K562 (cell line): Measurements from ENCODE around the gene SPAG7. TPM values are rescaled to one million over a fixed set of nuclear protein-coding genes. Genes with fewer than 3 reads are reported as not detected.

Source experiments
- ATF1 ChIP-seq, 2 experiments: fragments of 450-650 bp in 1 of 2; IDR thresholded peaks; 2 replicates each; pipeline ENCODE4 v1.6.1; 2016; ENCODE audit warnings: missing compliant biosample characterization in 1 of 2, missing genetic modification characterization in 1 of 2
- CBFB ChIP-seq: sonication (generic); formaldehyde crosslinking; IDR thresholded peaks from 2 replicates; pipeline ENCODE4 v1.4.0; 2020; ENCODE audit warnings: mild to moderate bottlenecking, missing genetic modification reagents
- CCNT2 ChIP-seq: IDR thresholded peaks from 2 replicates; pipeline ENCODE4 v1.6.1; 2011; ENCODE audit warnings: borderline replicate concordance, low read depth, mild to moderate bottlenecking, moderate library complexity, mixed read lengths, low read length; ENCODE audit not compliant: insufficient read length; ENCODE audit errors: extremely low read depth
- CTBP1 ChIP-seq: fragments of 450-650 bp; IDR thresholded peaks from 2 replicates; pipeline ENCODE4 v1.6.1; 2016; ENCODE audit warnings: borderline replicate concordance
- CXXC5 ChIP-seq: fragments of 250-450 bp; sonication (Bioruptor Pico); IDR thresholded peaks from 2 replicates; pipeline ENCODE4 v1.8.0; 2022; ENCODE audit warnings: inconsistent platforms, mild to moderate bottlenecking, moderate library complexity
- FOXA1 ChIP-seq: fragments of 450-650 bp; IDR thresholded peaks from 2 replicates; pipeline ENCODE4 v1.6.1; 2016; ENCODE audit warnings: mild to moderate bottlenecking, borderline replicate concordance
- FOXJ2 ChIP-seq: fragments of 200-800 bp; sonication (Bioruptor generic); IDR thresholded peaks from 2 replicates; pipeline ENCODE4 v1.6.1; 2016; ENCODE audit warnings: missing genetic modification characterization, missing compliant biosample characterization
- MEIS2 ChIP-seq: fragments of 450-650 bp; IDR thresholded peaks from 2 replicates; pipeline ENCODE4 v1.6.1; 2014; ENCODE audit warnings: mild to moderate bottlenecking; ENCODE audit not compliant: partially characterized antibody
- NRF1 ChIP-seq, 2 experiments: fragments of 450-650 bp; IDR thresholded peaks in 1 of 2; conservative IDR thresholded peaks in 1 of 2; 2 replicates each; pipeline ENCODE4 v1.6.1; 2014; ENCODE audit warnings: mild to moderate bottlenecking in 2 of 2
- POLR2AphosphoS5 ChIP-seq: IDR thresholded peaks from 2 replicates; pipeline ENCODE4 v1.6.1; 2011; ENCODE audit warnings: mild to moderate bottlenecking, low read depth, low read length, moderate library complexity; ENCODE audit not compliant: control insufficient read depth, insufficient read depth
- RB1 ChIP-seq: fragments of 450-650 bp; IDR thresholded peaks from 2 replicates; pipeline ENCODE4 v1.6.1; 2017; ENCODE audit warnings: low read depth, mild to moderate bottlenecking
- RFX1 ChIP-seq: fragments of 450-650 bp; IDR thresholded peaks from 2 replicates; pipeline ENCODE4 v1.6.1; 2016; ENCODE audit warnings: mild to moderate bottlenecking, moderate library complexity
- SIN3A ChIP-seq, 2 experiments: fragments of 150-350 bp in 1 of 2; IDR thresholded peaks; 2 replicates each; pipeline ENCODE4 v1.6.1; 2011 to 2016; ENCODE audit warnings: borderline replicate concordance in 2 of 2, low read depth in 2 of 2, low read length in 2 of 2, mild to moderate bottlenecking in 2 of 2, moderate library complexity in 2 of 2; ENCODE audit not compliant: control insufficient read depth in 1 of 2
- TAF1 ChIP-seq: IDR thresholded peaks from 2 replicates; pipeline ENCODE4 v1.6.1; 2011; ENCODE audit warnings: mild to moderate bottlenecking, low read length, moderate library complexity; ENCODE audit not compliant: insufficient read depth, control insufficient read depth, severe bottlenecking; ENCODE audit errors: extremely low read depth
- polyA plus RNA-seq, 8 experiments: library from polyadenylated mRNA; depleted of rRNA in 4 of 8; stranded (reverse) in 5 of 8; unstranded in 3 of 8; fragments of >200 nt; fragmentation: Nextera tagmentation in 2 of 8; fragmentation: Illumina TruSeq in 1 of 8; extraction: Ambion mirVana in 2 of 8; extraction: Trizol in 1 of 8; gene quantifications; 2 replicates each; pipeline versions ENCODE4 v1.2.1 to v1.2.3, GENCODE V29; 2011 to 2014; ENCODE audit warnings: inconsistent platforms in 1 of 8, missing spikeins in 1 of 8
- total RNA-seq, 7 experiments: library from RNA; depleted of rRNA in 6 of 7; stranded (reverse); fragments of >200 nt in 6 of 7; fragmentation: Illumina TruSeq in 2 of 7; extraction: Trizol in 2 of 7; gene quantifications; 2 replicates each; pipeline versions ENCODE4 v1.2.1 to v1.2.3, GENCODE V29; 2011 to 2021; ENCODE audit warnings: low replicate concordance in 1 of 7
- TF ChIP-seq, protein P1 (sequence below), 2 experiments: IDR thresholded peaks; 2 replicates each; pipeline ENCODE4 v1.6.1; 2011; ENCODE audit warnings: borderline replicate concordance in 1 of 2, control low read depth in 1 of 2, low read depth in 1 of 2, low read length in 1 of 2, mild to moderate bottlenecking in 1 of 2, mixed read lengths in 1 of 2, moderate library complexity in 1 of 2; ENCODE audit not compliant: insufficient read depth in 1 of 2, insufficient read length in 1 of 2, poor library complexity in 1 of 2, severe bottlenecking in 1 of 2; ENCODE audit errors: extremely low read depth in 1 of 2
- TF ChIP-seq, protein P2 (sequence below), 2 experiments: fragments of 450-650 bp; formaldehyde crosslinking in 1 of 2; IDR thresholded peaks; 2 replicates each; pipeline versions ENCODE4 v1.4.0 to v1.6.1; 2014 to 2020; ENCODE audit warnings: mild to moderate bottlenecking in 2 of 2, borderline replicate concordance in 1 of 2, low read depth in 1 of 2

Gene SPAG7
- total and polyA plus RNA-seq, 9 of the 15 experiments (the other 6 are each of a cell fraction or from before 2014, with no cell fraction given), result 5.6 to 53.5 (median 36.3) TPM

DNA sequence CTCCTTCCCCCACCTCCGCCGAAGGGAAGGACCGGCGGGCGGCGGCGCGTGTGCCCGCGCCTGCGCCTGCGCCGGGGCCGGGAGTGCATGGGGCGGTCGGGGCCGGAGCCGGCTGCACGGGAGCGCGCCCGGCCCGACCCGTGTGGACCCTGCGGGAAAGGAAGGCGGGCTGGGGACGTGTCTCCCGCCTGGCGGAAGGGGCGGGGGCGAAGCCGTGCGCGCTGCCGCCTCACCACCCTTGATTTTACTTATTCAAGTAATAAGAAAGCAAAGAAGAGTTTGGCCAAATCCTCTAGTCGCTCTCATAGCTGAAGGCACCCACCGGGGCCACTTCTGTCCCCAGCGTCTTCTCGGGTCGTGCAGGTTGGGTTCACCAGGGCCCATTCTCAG lies 18.7 kb downstream of the SPAG7 start (continued):
- TF ChIP-seq CBFB (CRISPR knock-in tag), result no peak
- TF ChIP-seq CXXC5 (CRISPR knock-in tag), result peak; percentile 63
- TF ChIP-seq, protein P1, sequence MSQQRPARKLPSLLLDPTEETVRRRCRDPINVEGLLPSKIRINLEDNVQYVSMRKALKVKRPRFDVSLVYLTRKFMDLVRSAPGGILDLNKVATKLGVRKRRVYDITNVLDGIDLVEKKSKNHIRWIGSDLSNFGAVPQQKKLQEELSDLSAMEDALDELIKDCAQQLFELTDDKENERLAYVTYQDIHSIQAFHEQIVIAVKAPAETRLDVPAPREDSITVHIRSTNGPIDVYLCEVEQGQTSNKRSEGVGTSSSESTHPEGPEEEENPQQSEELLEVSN (IDR thresholded peaks at IDR 0.05; ENCODE audit: borderline replicate concordance in 1 of 2, extremely low read depth in 1 of 2, insufficient read depth in 1 of 2, insufficient read length in 1 of 2, low read depth in 1 of 2, low read length in 1 of 2, poor library complexity in 1 of 2, severe bottlenecking in 1 of 2), result peak; percentile 25 to 41
- no peak for TF ChIP-seq FOXA1
- TF ChIP-seq, protein P2, sequence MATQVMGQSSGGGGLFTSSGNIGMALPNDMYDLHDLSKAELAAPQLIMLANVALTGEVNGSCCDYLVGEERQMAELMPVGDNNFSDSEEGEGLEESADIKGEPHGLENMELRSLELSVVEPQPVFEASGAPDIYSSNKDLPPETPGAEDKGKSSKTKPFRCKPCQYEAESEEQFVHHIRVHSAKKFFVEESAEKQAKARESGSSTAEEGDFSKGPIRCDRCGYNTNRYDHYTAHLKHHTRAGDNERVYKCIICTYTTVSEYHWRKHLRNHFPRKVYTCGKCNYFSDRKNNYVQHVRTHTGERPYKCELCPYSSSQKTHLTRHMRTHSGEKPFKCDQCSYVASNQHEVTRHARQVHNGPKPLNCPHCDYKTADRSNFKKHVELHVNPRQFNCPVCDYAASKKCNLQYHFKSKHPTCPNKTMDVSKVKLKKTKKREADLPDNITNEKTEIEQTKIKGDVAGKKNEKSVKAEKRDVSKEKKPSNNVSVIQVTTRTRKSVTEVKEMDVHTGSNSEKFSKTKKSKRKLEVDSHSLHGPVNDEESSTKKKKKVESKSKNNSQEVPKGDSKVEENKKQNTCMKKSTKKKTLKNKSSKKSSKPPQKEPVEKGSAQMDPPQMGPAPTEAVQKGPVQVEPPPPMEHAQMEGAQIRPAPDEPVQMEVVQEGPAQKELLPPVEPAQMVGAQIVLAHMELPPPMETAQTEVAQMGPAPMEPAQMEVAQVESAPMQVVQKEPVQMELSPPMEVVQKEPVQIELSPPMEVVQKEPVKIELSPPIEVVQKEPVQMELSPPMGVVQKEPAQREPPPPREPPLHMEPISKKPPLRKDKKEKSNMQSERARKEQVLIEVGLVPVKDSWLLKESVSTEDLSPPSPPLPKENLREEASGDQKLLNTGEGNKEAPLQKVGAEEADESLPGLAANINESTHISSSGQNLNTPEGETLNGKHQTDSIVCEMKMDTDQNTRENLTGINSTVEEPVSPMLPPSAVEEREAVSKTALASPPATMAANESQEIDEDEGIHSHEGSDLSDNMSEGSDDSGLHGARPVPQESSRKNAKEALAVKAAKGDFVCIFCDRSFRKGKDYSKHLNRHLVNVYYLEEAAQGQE (IDR thresholded peaks at IDR 0.05; ENCODE audit: borderline replicate concordance), result peak; percentile 72
- TF ChIP-seq, protein P2 (CRISPR knock-in tag; IDR thresholded peaks at IDR 0.05; ENCODE audit: low read depth), result no peak
- no peak for TF ChIP-seq ATF1 (CRISPR knock-in tag; IDR thresholded peaks at IDR 0.05)
- TF ChIP-seq ATF1 (tag; IDR thresholded peaks at IDR 0.05), result no peak
- peak; percentile 93 to 94 for TF ChIP-seq NRF1 (conservative IDR thresholded peaks at IDR 0.05 in 1 of 2, IDR thresholded peaks at IDR 0.05 in 1 of 2)
- no peak for TF ChIP-seq RFX1
- peak; percentile 19; the same call in 1 of the 2 replicates for TF ChIP-seq POLR2AphosphoS5
- 0 out of 2 replicates have a peak, but pooled peaks have one; percentile 8 for TF ChIP-seq FOXJ2 (tag)
- peak; percentile 62 for TF ChIP-seq CCNT2
- TF ChIP-seq SIN3A (IDR thresholded peaks at IDR 0.05; ENCODE audit: borderline replicate concordance in 2 of 2, control insufficient read depth in 1 of 2, low read depth in 2 of 2, low read length in 2 of 2), result 0 out of 4 replicates have a peak, but pooled peaks of 1 of the 2 experiments have one; percentile 14
- peak; percentile 5 for TF ChIP-seq TAF1
- peak; percentile 32; the same call in 1 of the 2 replicates for TF ChIP-seq CTBP1
- TF ChIP-seq MEIS2, result peak; percentile 70
- TF ChIP-seq RB1, result peak; percentile 65; the same call in 1 of the 2 replicates
